Progenitor cell of endocrine pancreas (in vitro differentiated cells): ENCODE data around the gene GGTLC2. TPM values are rescaled to one million over a fixed set of nuclear protein-coding genes. Genes with fewer than 3 reads are reported as not detected.

Experiments used
- DNase-seq: peaks from one replicate; pipeline ENCODE4 v3.0.0; 2021; ENCODE audit warnings: low spot score; ENCODE audit not compliant: unreplicated experiment
- H3K27ac Mint-ChIP-seq: 2 replicates; pipeline ENCODE4 v1.8.0; 2021; ENCODE audit warnings: mild to moderate bottlenecking, moderate library complexity, mixed read lengths
- H3K27me3 Mint-ChIP-seq: 2 replicates; pipeline ENCODE4 v1.8.0; 2021; ENCODE audit warnings: mixed read lengths
- H3K36me3 Mint-ChIP-seq: 2 replicates; pipeline ENCODE4 v1.8.0; 2022; ENCODE audit warnings: mixed read lengths; ENCODE audit not compliant: insufficient read depth
- H3K4me1 Mint-ChIP-seq: 2 replicates; pipeline ENCODE4 v1.8.0; 2021; ENCODE audit warnings: low read depth, mixed read lengths
- H3K4me3 Mint-ChIP-seq: 2 replicates; pipeline ENCODE4 v1.8.0; 2021; ENCODE audit warnings: low read depth, mild to moderate bottlenecking, moderate library complexity, mixed read lengths
- H3K9me3 Mint-ChIP-seq: 2 replicates; pipeline ENCODE4 v1.8.0; 2021; ENCODE audit warnings: low read depth, mixed read lengths
- CTCF ChIP-seq: fragments of 200-600 bp; sonication (generic); IDR thresholded peaks from one replicate; pipeline ENCODE4 v1.5.0; 2021; ENCODE audit warnings: antibody characterized with exemption, mild to moderate bottlenecking; ENCODE audit not compliant: unreplicated experiment
- total RNA-seq: library from RNA; stranded (reverse); gene quantifications from 2 replicates; pipeline ENCODE4 v1.2.1, GENCODE V29; 2021

GGTLC2 gene
- total RNA-seq, 1 donor from 2014 or later = not detected

- Mint-ChIP-seq H3K9me3 (no peaks in the 10 kb centered on the region), H3K4me3 (no peak overlapping the region), H3K27ac (no peak overlapping the region), H3K27me3 (peaks cover 49% of the 10 kb centered on the region), H3K4me1 (peaks cover 21% of the 10 kb centered on the region), H3K36me3 (no peaks in the 10 kb centered on the region)
- DNase-seq = no peak
- no peak for TF ChIP-seq CTCF
Measured at GRCh38 chr22:22694106-22694505, 49.7 kb downstream of the GGTLC2 start.

- Mint-ChIP-seq H3K4me1 (peaks cover 21% of the 10 kb centered on the region), H3K27ac (no peak overlapping the region), H3K27me3 (peaks cover 55% of the 10 kb centered on the region), H3K36me3 (no peaks in the 10 kb centered on the region), H3K4me3 (no peak overlapping the region), H3K9me3 (no peaks in the 10 kb centered on the region)
- no peak for DNase-seq
- TF ChIP-seq CTCF = no peak
Measured at GRCh38 chr22:22696104-22696503, 51.7 kb downstream of the GGTLC2 start.

Other genes with a start within 250 kb of the GGTLC2 start
- 7.0 and 7.3 TPM in 2 replicates for gene ZNF280B, start 135.9 kb upstream of the GGTLC2 start, total RNA-seq
- not detected in 2 replicates for gene ZNF280A, start 124.3 kb upstream of the GGTLC2 start, total RNA-seq
- gene PRAME, start 85.3 kb upstream of the GGTLC2 start, total RNA-seq = not detected in 2 replicates
- gene IGLL5, start 243.2 kb downstream of the GGTLC2 start, total RNA-seq = not detected in 2 replicates